WI38 (cell line): ENCODE results near the gene NUTM1.
A peak's percentile ranks its signal among the peaks of the same experiment; 100 is the strongest.

Source experiments
- H3K4me3 ChIP-seq: 2 replicates; pipeline ENCODE4 v1.5.1; 2011; ENCODE audit warnings: low read depth, mild to moderate bottlenecking, control low read depth, low read length
- TF ChIP-seq, protein P1 (sequence below): IDR thresholded peaks from 2 replicates; pipeline ENCODE4 v1.5.1; 2012; ENCODE audit warnings: low read depth, mild to moderate bottlenecking, control low read depth, low read length

NUTM1 gene, protein sequence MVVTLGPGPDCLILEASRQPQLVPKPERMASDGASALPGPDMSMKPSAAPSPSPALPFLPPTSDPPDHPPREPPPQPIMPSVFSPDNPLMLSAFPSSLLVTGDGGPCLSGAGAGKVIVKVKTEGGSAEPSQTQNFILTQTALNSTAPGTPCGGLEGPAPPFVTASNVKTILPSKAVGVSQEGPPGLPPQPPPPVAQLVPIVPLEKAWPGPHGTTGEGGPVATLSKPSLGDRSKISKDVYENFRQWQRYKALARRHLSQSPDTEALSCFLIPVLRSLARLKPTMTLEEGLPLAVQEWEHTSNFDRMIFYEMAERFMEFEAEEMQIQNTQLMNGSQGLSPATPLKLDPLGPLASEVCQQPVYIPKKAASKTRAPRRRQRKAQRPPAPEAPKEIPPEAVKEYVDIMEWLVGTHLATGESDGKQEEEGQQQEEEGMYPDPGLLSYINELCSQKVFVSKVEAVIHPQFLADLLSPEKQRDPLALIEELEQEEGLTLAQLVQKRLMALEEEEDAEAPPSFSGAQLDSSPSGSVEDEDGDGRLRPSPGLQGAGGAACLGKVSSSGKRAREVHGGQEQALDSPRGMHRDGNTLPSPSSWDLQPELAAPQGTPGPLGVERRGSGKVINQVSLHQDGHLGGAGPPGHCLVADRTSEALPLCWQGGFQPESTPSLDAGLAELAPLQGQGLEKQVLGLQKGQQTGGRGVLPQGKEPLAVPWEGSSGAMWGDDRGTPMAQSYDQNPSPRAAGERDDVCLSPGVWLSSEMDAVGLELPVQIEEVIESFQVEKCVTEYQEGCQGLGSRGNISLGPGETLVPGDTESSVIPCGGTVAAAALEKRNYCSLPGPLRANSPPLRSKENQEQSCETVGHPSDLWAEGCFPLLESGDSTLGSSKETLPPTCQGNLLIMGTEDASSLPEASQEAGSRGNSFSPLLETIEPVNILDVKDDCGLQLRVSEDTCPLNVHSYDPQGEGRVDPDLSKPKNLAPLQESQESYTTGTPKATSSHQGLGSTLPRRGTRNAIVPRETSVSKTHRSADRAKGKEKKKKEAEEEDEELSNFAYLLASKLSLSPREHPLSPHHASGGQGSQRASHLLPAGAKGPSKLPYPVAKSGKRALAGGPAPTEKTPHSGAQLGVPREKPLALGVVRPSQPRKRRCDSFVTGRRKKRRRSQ

DNA sequence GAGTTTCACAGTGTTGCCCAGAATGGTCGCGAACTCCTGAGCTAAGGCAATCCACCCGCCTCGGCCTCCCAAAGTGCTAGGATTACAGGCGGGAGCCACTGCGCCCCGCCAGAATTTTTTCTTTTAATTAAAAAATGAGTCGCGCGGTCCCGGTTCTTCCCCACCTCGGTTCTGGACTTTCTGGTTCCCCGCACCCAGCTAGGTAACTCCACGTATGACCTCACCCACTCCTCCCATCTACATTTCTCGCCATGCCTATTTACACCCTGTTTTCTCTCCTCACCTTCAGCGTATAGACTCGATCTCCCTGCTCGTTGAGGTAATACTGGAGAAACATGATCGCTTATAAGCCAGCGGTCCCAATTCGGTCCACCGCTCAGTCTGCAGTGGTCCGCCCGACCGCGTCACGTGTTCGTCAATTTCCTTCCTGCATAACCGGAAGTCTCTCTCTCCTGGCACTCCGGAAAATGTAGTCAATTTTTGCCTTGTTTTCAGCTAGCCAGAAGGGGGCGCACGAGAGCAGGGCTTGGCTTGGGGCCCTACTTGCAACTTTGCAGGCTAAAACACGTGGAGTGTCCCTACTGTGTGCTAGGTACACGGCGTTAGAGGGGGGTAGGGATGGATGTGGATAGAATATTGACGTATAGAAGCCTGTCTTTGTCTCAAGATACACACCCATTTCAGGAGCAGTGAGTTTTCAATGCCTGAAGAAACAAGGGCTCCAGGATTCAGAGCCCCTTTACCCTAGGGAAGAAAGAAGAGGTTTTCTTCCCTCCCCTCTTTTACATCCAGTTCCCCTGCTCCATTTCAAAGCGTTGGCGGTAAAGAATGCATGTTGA is at the start of gene NUTM1, which contains the start of gene NOP10:
Gene NUTM1, plus strand, starts transcription at position 579 of the 839 bp plus-strand sequence. CDS start 382 bp downstream, outside the sequence.
Gene NOP10, minus strand, starts transcription at position 400 of the 839 bp plus-strand sequence. Its CDS starts 63 bp downstream, at position 337.
- peak within 1 kb of the TSS; percentile 91 for H3K4me3 ChIP-seq

DNA sequence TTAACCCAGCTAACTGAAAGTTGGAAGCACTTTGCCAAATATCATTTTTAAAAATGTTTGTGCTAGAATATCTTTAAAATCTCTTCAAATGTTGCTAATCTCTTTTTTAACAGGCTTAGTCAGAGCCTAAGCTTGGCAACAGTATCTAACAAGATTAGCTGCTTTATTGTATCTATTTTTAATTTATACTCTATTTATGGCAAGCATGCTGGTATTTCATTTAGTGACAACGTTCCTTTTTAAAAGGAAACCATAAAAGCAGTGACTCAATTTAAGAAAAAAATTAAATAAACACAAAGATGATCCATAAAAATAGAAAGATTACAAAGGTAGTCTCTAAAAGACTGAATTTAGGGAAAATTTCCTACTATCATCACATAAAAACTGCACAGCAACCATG is 46.1 kb upstream of the NUTM1 start:
- TF ChIP-seq, protein P1, sequence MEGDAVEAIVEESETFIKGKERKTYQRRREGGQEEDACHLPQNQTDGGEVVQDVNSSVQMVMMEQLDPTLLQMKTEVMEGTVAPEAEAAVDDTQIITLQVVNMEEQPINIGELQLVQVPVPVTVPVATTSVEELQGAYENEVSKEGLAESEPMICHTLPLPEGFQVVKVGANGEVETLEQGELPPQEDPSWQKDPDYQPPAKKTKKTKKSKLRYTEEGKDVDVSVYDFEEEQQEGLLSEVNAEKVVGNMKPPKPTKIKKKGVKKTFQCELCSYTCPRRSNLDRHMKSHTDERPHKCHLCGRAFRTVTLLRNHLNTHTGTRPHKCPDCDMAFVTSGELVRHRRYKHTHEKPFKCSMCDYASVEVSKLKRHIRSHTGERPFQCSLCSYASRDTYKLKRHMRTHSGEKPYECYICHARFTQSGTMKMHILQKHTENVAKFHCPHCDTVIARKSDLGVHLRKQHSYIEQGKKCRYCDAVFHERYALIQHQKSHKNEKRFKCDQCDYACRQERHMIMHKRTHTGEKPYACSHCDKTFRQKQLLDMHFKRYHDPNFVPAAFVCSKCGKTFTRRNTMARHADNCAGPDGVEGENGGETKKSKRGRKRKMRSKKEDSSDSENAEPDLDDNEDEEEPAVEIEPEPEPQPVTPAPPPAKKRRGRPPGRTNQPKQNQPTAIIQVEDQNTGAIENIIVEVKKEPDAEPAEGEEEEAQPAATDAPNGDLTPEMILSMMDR = no peak
- H3K4me3 ChIP-seq = no peak overlapping the region

More for the DNA sequence above, at the start of gene NUTM1, which contains the start of gene NOP10:
- TF ChIP-seq, protein P1 = peak; percentile 76

DNA sequence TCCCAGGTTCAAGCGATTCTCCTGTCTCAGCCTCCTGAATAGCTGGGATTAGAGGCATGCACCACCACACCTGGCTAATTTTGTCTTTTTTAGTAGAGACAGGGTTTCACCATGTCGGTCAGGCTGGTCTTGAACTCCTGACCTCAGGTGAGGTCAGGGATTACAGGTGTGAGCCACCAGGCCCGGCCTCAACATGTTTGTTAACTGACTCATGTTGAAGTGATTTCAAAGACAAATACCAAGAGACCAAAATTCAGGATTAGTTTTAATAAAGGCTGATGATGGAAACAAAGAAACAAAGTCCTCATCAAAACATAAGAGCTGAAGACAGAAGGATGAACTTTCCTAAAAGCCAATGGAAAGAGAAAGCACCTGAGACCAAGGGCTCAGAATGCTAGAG is 42.1 kb upstream of the NUTM1 start:
- TF ChIP-seq, protein P1 = no peak
- H3K4me3 ChIP-seq = no peak overlapping the region

DNA sequence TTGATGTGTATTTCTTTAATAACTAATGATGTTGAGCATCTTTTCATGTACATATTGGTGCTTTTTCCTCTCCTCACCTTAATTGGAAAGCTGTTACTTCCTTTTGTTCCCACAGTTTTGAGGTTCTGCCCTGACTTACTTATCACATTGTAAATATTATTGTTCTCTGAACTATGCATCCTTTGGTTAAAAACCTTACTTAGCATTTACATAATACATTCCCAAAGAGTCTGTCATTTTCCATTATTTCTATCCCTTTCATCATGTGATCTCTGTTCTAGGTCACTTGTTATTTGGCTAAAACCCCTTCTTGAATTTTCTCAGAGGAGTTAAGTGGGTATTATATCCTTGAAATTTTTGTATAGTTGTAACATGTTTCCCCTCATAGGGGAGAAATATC is 38.5 kb upstream of the NUTM1 start:
- H3K4me3 ChIP-seq = no peak overlapping the region
- TF ChIP-seq, protein P1 = no peak

DNA sequence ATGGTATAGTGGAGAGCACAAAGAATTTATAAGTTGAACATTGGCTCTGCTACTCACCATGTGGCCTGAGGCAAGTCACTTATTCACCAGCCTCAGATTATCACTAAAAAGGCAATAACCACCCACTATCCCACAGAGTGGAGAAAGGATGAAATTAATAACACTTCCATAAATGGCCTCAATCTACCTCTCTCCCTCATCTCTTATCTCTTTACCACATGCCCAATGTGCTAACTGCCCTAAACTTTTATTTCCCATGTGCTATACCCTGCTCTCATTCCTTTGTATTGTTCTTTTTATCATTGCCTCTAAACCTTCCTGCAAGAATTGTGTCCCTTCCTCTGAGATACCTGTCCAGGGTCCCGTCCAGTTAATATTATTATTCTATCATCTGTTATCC is 31.6 kb upstream of the NUTM1 start:
- TF ChIP-seq, protein P1 = no peak
- H3K4me3 ChIP-seq = no peak overlapping the region
